Mononuclear cell (primary cell): ENCODE results near the gene MID1. TPM values are rescaled to one million over a fixed set of nuclear protein-coding genes. Genes with fewer than 3 reads are reported as not detected.

Experiments used
- H3K27me3 ChIP-seq: 2 replicates; pipeline ENCODE4 v1.6.0; 2011; ENCODE audit warnings: low read length, control low read depth; ENCODE audit not compliant: insufficient read depth
- H3K4me1 ChIP-seq: 2 replicates; pipeline ENCODE4 v1.5.1; 2011; ENCODE audit warnings: mild to moderate bottlenecking, low read length, control low read depth; ENCODE audit not compliant: insufficient read depth
- H3K4me3 ChIP-seq: 2 replicates; pipeline ENCODE4 v1.5.1; 2011; ENCODE audit warnings: mild to moderate bottlenecking, low read length, moderate library complexity
- H3K9me3 ChIP-seq: 2 replicates; pipeline ENCODE4 v1.5.1; 2011; ENCODE audit warnings: low read depth, mild to moderate bottlenecking, control low read depth, low read length
- total RNA-seq: library from RNA; depleted of rRNA; stranded (reverse); fragments of >200 nt; gene quantifications from one replicate; pipeline ENCODE4 v1.2.3, GENCODE V29; 2012

The MID1 gene
- total RNA-seq, 1 donor = under 0.01 TPM

GRCh38 chrX:10512741-10513140 is 107.6 kb downstream of the MID1 start:
- H3K4me1 ChIP-seq = no peaks in the 10 kb centered on the region
- no peak overlapping the region for H3K4me3 ChIP-seq
- no peaks in the 10 kb centered on the region for H3K27me3 ChIP-seq
- no peaks in the 10 kb centered on the region for H3K9me3 ChIP-seq

- Histone ChIP-seq H3K9me3 (no peaks in the 10 kb centered on the region), H3K27me3 (no peaks in the 10 kb centered on the region), H3K4me1 (no peaks in the 10 kb centered on the region), H3K4me3 (no peak overlapping the region)
Measured at GRCh38 chrX:10512258-10512657, 108.1 kb downstream of the MID1 start.

GRCh38 chrX:10509397-10509796 is 111.0 kb downstream of the MID1 start:
- Histone ChIP-seq H3K4me3 (no peak overlapping the region), H3K4me1 (no peaks in the 10 kb centered on the region), H3K27me3 (no peaks in the 10 kb centered on the region), H3K9me3 (no peaks in the 10 kb centered on the region)

- no peak overlapping the region for H3K4me3 ChIP-seq
- H3K27me3 ChIP-seq = no peaks in the 10 kb centered on the region
- H3K4me1 ChIP-seq = no peaks in the 10 kb centered on the region
Measured at GRCh38 chrX:10508891-10509290, 111.5 kb downstream of the MID1 start.

GRCh38 chrX:10507876-10508275 is 112.5 kb downstream of the MID1 start:
- no peaks in the 10 kb centered on the region for H3K4me1 ChIP-seq
- no peaks in the 10 kb centered on the region for H3K27me3 ChIP-seq
- H3K9me3 ChIP-seq = no peaks in the 10 kb centered on the region
- no peak overlapping the region for H3K4me3 ChIP-seq

More at GRCh38 chrX:10508891-10509290, 111.5 kb downstream of the MID1 start:
- H3K9me3 ChIP-seq = no peaks in the 10 kb centered on the region

GRCh38 chrX:10507181-10507580 is 113.2 kb downstream of the MID1 start:
- Histone ChIP-seq H3K9me3 (no peaks in the 10 kb centered on the region), H3K4me3 (no peak overlapping the region), H3K4me1 (no peaks in the 10 kb centered on the region), H3K27me3 (no peaks in the 10 kb centered on the region)

- H3K4me3 ChIP-seq = no peak overlapping the region
- H3K4me1 ChIP-seq = no peaks in the 10 kb centered on the region
- H3K27me3 ChIP-seq = no peaks in the 10 kb centered on the region
- no peaks in the 10 kb centered on the region for H3K9me3 ChIP-seq
Measured at GRCh38 chrX:10506781-10507180, 113.6 kb downstream of the MID1 start.

GRCh38 chrX:10505726-10506125 is 114.7 kb downstream of the MID1 start:
- Histone ChIP-seq H3K27me3 (no peaks in the 10 kb centered on the region), H3K4me1 (no peaks in the 10 kb centered on the region), H3K9me3 (no peaks in the 10 kb centered on the region), H3K4me3 (no peak overlapping the region)

- Histone ChIP-seq H3K9me3 (no peaks in the 10 kb centered on the region), H3K4me1 (no peaks in the 10 kb centered on the region), H3K27me3 (no peaks in the 10 kb centered on the region), H3K4me3 (no peak overlapping the region)
Measured at GRCh38 chrX:10502961-10503360, 117.4 kb downstream of the MID1 start.

GRCh38 chrX:10501611-10502010 is 118.8 kb downstream of the MID1 start:
- Histone ChIP-seq H3K4me3 (no peak overlapping the region), H3K9me3 (no peaks in the 10 kb centered on the region), H3K4me1 (no peaks in the 10 kb centered on the region), H3K27me3 (no peaks in the 10 kb centered on the region)

- Histone ChIP-seq H3K4me1 (no peaks in the 10 kb centered on the region), H3K9me3 (no peaks in the 10 kb centered on the region), H3K4me3 (no peak overlapping the region), H3K27me3 (no peaks in the 10 kb centered on the region)
Measured at GRCh38 chrX:10496345-10496965, 123.9 kb downstream of the MID1 start.

- Histone ChIP-seq H3K27me3 (no peaks in the 10 kb centered on the region), H3K9me3 (no peaks in the 10 kb centered on the region), H3K4me1 (no peaks in the 10 kb centered on the region)
Measured at GRCh38 chrX:10495677-10496076, 124.7 kb downstream of the MID1 start.

GRCh38 chrX:10492250-10492649 is 128.1 kb downstream of the MID1 start:
- Histone ChIP-seq H3K9me3 (no peaks in the 10 kb centered on the region), H3K27me3 (no peaks in the 10 kb centered on the region), H3K4me1 (no peaks in the 10 kb centered on the region), H3K4me3 (no peak overlapping the region)

More at GRCh38 chrX:10495677-10496076, 124.7 kb downstream of the MID1 start:
- no peak overlapping the region for H3K4me3 ChIP-seq

GRCh38 chrX:10486373-10486772 is 134.0 kb downstream of the MID1 start:
- Histone ChIP-seq H3K27me3 (no peaks in the 10 kb centered on the region), H3K9me3 (no peaks in the 10 kb centered on the region), H3K4me1 (no peaks in the 10 kb centered on the region), H3K4me3 (no peak overlapping the region)

- Histone ChIP-seq H3K27me3 (no peaks in the 10 kb centered on the region), H3K4me3 (no peak overlapping the region), H3K9me3 (no peaks in the 10 kb centered on the region), H3K4me1 (no peaks in the 10 kb centered on the region)
Measured at GRCh38 chrX:10485326-10485725, 135.1 kb downstream of the MID1 start.

GRCh38 chrX:10484683-10485247 is 135.6 kb downstream of the MID1 start:
- no peaks in the 10 kb centered on the region for H3K4me1 ChIP-seq
- no peak overlapping the region for H3K4me3 ChIP-seq
- H3K27me3 ChIP-seq = no peaks in the 10 kb centered on the region

More at GRCh38 chrX:10484683-10485247, 135.6 kb downstream of the MID1 start:
- H3K9me3 ChIP-seq = no peaks in the 10 kb centered on the region
